Measurements from ENCODE around the gene DMXL1.
"Not testable (repeated sequence)": the region's sequence is repeated elsewhere in the genome, so short reads cannot be mapped to it uniquely, and the experiment has no call there.

Gene DMXL1

GRCh38 chr5:119071561-119071995 is 691 bp downstream of the DMXL1 start:
- no peak for DNase-seq

- no peak for DNase-seq
Observed at GRCh38 chr5:119072496-119072895, 1.6 kb downstream of the DMXL1 start.

DNA sequence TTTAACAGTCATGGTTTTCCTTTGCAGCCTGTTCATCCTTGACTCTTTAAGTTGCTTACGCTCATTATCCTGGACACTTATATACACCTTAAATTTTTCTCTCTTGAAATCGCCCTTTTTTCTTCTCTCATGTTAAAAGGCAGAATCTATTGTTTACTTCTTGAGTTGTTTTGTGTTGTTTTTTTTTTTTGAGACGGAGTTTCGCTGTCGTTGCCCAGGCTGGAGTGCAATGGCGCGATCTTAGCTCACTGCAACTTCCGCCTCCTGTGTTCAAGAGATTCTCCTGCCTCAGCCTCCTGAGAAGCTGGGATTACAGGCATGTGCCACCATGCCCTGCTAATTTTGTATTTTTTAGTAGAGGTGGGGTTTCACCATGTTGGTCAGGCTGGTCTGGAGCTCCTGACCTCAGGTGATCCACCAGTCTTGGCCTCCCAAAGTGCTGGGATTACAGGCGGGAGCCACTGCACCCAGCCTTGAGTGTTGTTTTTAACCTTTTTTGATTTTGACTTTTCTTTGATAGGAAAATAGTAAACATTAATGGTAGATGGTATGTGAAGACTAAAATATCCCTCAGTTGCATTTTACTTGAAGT is 3.0 kb downstream of the DMXL1 start:
- not testable (repeated sequence) for DNase-seq

DNA sequence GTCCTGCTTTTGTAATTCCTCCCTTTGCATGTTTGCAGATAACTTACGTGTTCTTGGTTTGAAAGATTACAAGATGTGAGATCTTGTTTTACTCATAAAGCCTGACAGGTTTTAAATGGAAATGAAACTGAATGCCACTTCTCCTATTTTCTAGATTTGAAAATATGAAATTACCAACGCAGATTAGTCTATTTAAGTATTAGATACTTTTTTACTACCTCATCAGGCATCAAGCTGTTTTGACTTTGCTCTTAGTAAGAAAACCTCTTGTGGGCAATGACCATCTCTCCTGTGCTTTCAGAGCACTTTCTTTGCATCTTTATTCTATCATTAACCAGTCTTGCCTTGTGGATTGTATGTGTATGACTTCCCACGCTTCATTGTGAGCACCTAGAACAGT is 3.5 kb downstream of the DMXL1 start:
- peak; percentile 7 for DNase-seq

DNA sequence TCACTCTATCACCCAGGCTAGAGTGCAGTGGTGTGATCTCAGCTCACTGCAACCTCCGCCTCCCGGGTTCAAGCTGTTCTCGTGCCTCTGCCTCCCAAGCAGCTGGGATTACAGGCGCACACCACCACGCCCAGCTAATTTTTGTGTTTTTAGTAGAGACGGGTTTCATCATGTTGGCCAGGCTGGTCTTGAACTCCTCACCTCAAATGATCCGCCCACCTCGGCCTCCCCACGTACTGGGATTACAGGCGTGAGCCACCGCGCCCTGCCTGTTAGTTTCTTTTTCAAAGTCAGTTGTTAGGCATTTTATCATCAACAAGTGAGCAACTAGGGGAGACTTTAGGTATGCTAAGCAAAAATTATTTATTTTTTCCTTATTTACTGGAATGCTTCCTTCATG is 4.4 kb downstream of the DMXL1 start:
- not testable (repeated sequence) for DNase-seq

GRCh38 chr5:119076080-119076479 is 5.2 kb downstream of the DMXL1 start:
- no peak for DNase-seq

GRCh38 chr5:119077444-119077843 is 6.6 kb downstream of the DMXL1 start:
- DNase-seq = no peak

DNA sequence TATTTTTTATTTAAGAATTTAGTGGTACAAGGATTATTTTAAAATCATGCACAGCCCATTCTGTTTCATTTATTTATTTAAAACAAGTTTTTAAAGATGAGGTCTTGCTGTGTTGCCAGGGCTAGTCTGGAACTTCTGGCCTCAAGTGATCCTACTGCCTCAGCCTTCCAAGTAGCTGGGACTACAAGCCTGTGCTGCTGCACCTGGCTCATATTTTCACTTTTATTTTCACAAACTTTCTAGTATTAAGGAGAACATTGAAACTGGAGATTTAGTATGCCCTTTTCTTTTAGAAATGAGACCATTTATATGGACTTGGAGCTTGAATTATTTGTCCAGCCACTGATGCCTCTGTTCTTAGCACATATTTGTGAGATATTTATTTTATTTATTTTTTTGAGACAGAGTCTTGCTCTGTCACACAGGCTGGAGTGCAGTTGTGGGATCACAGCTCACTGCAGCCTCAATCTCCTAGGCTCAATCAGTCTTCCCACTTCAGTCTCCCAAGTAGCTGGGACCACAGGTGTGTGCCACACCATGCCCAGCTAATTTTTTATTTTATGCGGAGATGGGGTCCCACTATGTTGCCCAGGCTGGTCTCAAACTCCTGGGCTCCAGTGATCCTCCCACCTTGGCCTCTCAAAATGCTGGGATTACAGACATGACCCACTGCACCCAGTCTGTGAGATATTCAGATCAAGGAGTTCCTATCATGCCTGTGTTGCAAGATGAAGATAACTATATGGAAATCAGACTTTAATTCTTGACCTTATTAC is 7.4 kb downstream of the DMXL1 start:
- DNase-seq = no peak

GRCh38 chr5:119078861-119079260 is 8.0 kb downstream of the DMXL1 start:
- DNase-seq = no peak

GRCh38 chr5:119079318-119079921 is 8.5 kb downstream of the DMXL1 start:
- no peak for DNase-seq

DNA sequence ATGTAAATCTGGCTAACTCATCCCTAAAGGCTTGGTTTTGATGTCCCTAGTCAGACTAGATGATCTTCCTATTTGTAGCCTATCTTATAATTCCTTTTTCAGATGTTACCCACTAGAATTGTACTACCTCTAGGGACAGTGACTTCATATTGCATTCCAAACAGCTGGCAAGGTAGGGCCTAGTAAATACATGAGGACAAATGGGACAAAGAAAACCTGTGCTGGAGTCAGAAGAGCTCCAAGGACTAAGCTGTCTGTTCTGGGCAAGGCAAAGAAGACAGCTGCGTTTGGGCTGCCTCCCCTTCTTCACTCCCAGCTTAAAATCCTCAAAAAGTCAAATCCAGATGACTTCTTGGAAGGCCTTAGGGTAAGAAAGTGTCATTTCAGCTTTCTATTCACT is 10.0 kb downstream of the DMXL1 start:
- no peak for DNase-seq

GRCh38 chr5:119082691-119083090 is 11.8 kb downstream of the DMXL1 start:
- DNase-seq = no peak

DNA sequence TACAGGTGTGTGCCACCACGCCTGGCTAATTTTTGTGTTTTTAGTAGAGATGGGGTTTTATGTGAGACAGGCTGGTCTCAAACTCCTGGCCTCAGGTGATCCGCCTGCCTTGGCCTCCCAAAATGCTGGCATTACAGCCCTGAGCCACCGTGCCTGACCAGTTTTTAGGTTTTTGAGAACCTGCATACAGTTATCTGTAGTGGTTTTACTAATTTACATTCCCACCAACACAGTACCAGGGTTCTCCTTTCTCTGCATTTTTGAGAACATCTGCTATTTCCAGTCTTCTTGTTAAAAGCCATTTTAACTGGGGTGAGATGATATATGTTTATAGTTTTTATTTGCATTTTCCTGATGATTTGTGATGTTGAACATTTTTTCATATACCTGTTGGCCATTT is 12.8 kb downstream of the DMXL1 start:
- DNase-seq = no peak

GRCh38 chr5:119088438-119088837 is 17.6 kb downstream of the DMXL1 start:
- DNase-seq = no peak

GRCh38 chr5:119095611-119096010 is 24.7 kb downstream of the DMXL1 start:
- no peak for DNase-seq

DNA sequence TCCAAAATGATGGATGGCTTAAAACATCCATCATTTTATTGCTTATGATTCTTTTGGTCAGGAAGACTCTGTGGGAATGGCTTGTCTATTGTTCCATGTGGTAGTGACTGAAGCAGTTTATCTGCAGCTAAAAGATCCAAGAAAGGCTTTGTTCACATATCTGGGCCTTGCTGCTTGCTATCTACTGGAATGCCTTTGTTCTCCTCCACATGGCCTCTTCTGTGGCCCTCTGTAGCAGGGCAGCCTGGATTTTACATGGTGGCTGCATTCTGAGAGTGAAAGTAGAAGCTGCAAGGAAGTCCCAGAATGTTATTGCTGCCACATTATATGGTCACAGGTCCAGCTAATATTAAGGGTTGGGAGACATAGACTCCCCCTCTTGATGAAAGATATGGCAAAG is 35.1 kb downstream of the DMXL1 start:
- no peak for DNase-seq

DNA sequence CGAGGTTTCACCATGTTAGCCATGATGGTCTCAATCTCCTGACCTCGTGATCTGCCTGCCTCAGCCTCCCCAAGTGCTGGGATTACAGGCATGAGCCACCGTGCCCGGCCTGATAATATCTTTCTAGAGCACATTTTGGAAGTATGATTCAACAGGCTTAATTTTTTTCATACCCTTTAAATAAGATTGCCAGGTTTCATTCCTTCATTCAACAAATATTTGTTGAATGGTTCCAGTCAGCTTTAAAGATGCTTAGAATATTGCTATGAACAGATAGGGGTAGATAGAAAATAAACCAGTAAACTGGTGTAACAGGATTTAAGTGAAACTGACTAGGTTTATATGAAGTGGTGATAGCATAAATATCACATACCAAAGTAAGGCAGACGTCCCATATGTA is 41.3 kb downstream of the DMXL1 start:
- DNase-seq = no peak

DNA sequence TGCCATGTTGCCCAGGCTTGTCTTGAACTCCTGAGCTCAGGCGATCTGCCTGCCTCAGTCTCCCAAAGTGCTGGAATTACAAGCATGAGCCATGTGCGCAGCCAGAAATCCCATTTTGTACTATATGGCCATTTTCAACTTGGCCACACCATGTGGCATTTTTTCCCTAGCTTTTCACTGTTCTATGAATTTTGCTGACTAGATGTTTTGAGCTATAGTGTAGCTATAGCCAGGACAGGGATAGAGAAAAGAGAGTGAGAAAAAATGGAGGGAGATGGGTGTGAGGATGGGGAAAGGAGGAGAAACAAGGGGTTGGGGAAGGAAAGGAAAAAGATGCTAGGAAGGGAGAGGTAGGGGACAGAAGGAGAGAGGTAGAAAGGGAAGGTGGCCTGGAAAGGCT is 46.4 kb downstream of the DMXL1 start:
- no peak for DNase-seq

DNA sequence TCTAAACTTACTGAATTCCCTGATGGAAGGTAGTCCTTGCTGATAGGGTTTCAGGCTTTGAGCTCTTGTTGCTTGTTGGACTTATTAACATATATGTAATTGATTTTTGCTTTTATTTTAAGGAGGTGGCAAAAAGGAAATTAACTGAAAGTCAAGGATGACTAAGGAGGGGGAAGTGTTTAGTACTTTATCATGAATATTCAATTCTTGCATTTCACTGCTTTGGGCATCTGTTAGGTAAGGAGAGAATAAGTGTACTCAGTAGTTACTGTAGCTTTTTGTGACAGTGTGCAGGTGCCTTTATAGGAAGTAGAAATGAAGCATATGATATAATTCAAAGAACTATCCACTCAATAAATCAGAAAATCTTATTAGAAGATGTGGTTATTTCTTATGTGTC is 47.1 kb downstream of the DMXL1 start:
- no peak for DNase-seq

GRCh38 chr5:119120893-119121292 is 50.0 kb downstream of the DMXL1 start:
- no peak for DNase-seq

GRCh38 chr5:119122474-119122873 is 51.6 kb downstream of the DMXL1 start:
- DNase-seq = not testable (repeated sequence)

GRCh38 chr5:119123280-119123679 is 52.4 kb downstream of the DMXL1 start:
- no peak for DNase-seq

GRCh38 chr5:119129770-119130169 is 58.9 kb downstream of the DMXL1 start:
- DNase-seq = no peak

- DNase-seq = no peak
Observed at GRCh38 chr5:119131530-119132304, 60.8 kb downstream of the DMXL1 start.
